ENCODE results near the gene SPATA17. TPM values are rescaled to one million over a fixed set of nuclear protein-coding genes. Genes with fewer than 3 reads are reported as not detected.

Gene SPATA17
- polyA plus RNA-seq, 1 donor (not counting 4 experiments of a cell fraction or from before 2014, with no cell fraction given), result 1.8 TPM

DNA sequence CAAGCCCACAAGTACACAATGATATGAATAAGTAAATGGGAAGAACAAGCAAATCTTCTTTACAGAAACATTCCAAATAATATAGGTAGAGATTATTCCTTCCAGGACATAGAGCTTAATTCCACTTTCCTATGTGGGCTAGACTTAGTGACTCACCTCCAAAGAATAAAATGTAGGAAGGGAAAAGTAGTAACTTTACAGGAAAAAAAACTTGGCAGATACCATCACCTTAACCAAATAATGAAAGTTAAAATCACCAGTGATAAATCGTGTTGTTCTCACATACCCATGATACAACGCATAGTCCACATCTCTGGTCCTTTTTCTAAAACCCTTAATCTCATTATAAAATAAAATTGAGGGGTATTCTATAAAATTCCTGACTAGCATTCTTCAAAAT, 260.8 kb downstream of the SPATA17 start:
- no peak overlapping the region for H3K27ac ChIP-seq (ENCODE audit: control insufficient read depth, insufficient read depth, low read length)
- H3K9ac ChIP-seq (ENCODE audit: control insufficient read depth, extremely low read depth, insufficient read depth, low read length), result no peak overlapping the region
- H4K20me1 ChIP-seq (ENCODE audit: control insufficient read depth, extremely low read depth, insufficient read depth, low read length), result no peaks in the 10 kb centered on the region
- FAIRE-seq (no peak), DNase-seq (ENCODE audit: low read depth, low spot score) (no peak)
- no peak for TF ChIP-seq CTCF (optimal IDR thresholded peaks at IDR 0.05 in 1 of 3, IDR thresholded peaks at IDR 0.05 in 1 of 3, conservative IDR thresholded peaks at IDR 0.05 in 1 of 3; ENCODE audit: extremely low read depth in 1 of 3, insufficient read depth in 2 of 3, low read length in 3 of 3)
- TF ChIP-seq EZH2 (IDR thresholded peaks at IDR 0.05; ENCODE audit: low read length), result no peak
- H3K36me3 ChIP-seq (ENCODE audit: control insufficient read depth in 2 of 2, extremely low read depth in 1 of 2, insufficient read depth in 2 of 2, low read length in 2 of 2), result no peaks in the 10 kb centered on the region
- no peaks in the 10 kb centered on the region for H3K9me3 ChIP-seq (ENCODE audit: control insufficient read depth, low read depth, low read length)
- H3K4me1 ChIP-seq (ENCODE audit: control insufficient read depth, extremely low read depth, insufficient read depth, low read length), result no peaks in the 10 kb centered on the region
- H3K27me3 ChIP-seq (ENCODE audit: control insufficient read depth, extremely low read depth, insufficient read depth, low read length), result no peaks in the 10 kb centered on the region
- H3K79me2 ChIP-seq (ENCODE audit: control insufficient read depth, insufficient read depth, low read length), result no peaks in the 10 kb centered on the region
- H2AFZ ChIP-seq (ENCODE audit: control insufficient read depth, low read length), result no peak overlapping the region
- no peak overlapping the region for H3K4me2 ChIP-seq (ENCODE audit: control insufficient read depth, extremely low read depth, insufficient read depth, low read depth, low read length)
- H3K4me3 ChIP-seq (ENCODE audit: control insufficient read depth in 2 of 3, extremely low read depth in 1 of 3, insufficient read depth in 2 of 3, low read depth in 1 of 3, low read length in 3 of 3), result no peak overlapping the region
- H3K9me1 ChIP-seq (ENCODE audit: control insufficient read depth, extremely low read depth, insufficient read depth, low read length), result no peaks in the 10 kb centered on the region
- dilution Hi-C loops (cut with MboI; ENCODE audit: extremely low pct_ligation_motif_present, low sequenced_read_pairs), result no loop called here

GRCh38 chr1:217892750-217893149, 261.6 kb downstream of the SPATA17 start:
- dilution Hi-C loops (cut with MboI; ENCODE audit: extremely low pct_ligation_motif_present, low sequenced_read_pairs), result no loop called here
- no peak overlapping the region for H3K4me2 ChIP-seq (ENCODE audit: control insufficient read depth, extremely low read depth, insufficient read depth, low read depth, low read length)
- TF ChIP-seq CTCF (optimal IDR thresholded peaks at IDR 0.05 in 1 of 3, IDR thresholded peaks at IDR 0.05 in 1 of 3, conservative IDR thresholded peaks at IDR 0.05 in 1 of 3; ENCODE audit: extremely low read depth in 1 of 3, insufficient read depth in 2 of 3, low read length in 3 of 3), result no peak
- no peak for TF ChIP-seq EZH2 (IDR thresholded peaks at IDR 0.05; ENCODE audit: low read length)

More at GRCh38 chr1:217892750-217893149, 261.6 kb downstream of the SPATA17 start:
- H2AFZ ChIP-seq (ENCODE audit: control insufficient read depth, low read length), result no peak overlapping the region
- H3K9ac ChIP-seq (ENCODE audit: control insufficient read depth, extremely low read depth, insufficient read depth, low read length), result no peak overlapping the region
- H3K27me3 ChIP-seq (ENCODE audit: control insufficient read depth, extremely low read depth, insufficient read depth, low read length), result no peaks in the 10 kb centered on the region
- H3K79me2 ChIP-seq (ENCODE audit: control insufficient read depth, insufficient read depth, low read length), result no peaks in the 10 kb centered on the region
- no peaks in the 10 kb centered on the region for H4K20me1 ChIP-seq (ENCODE audit: control insufficient read depth, extremely low read depth, insufficient read depth, low read length)
- H3K27ac ChIP-seq (ENCODE audit: control insufficient read depth, insufficient read depth, low read length), result no peak overlapping the region
- FAIRE-seq (no peak), DNase-seq (ENCODE audit: low read depth, low spot score) (no peak)
- no peak overlapping the region for H3K4me3 ChIP-seq (ENCODE audit: control insufficient read depth in 2 of 3, extremely low read depth in 1 of 3, insufficient read depth in 2 of 3, low read depth in 1 of 3, low read length in 3 of 3)
- no peaks in the 10 kb centered on the region for H3K9me1 ChIP-seq (ENCODE audit: control insufficient read depth, extremely low read depth, insufficient read depth, low read length)
- H3K9me3 ChIP-seq (ENCODE audit: control insufficient read depth, low read depth, low read length), result no peaks in the 10 kb centered on the region
- no peaks in the 10 kb centered on the region for H3K36me3 ChIP-seq (ENCODE audit: control insufficient read depth in 2 of 2, extremely low read depth in 1 of 2, insufficient read depth in 2 of 2, low read length in 2 of 2)
- no peaks in the 10 kb centered on the region for H3K4me1 ChIP-seq (ENCODE audit: control insufficient read depth, extremely low read depth, insufficient read depth, low read length)
